Adipose tissue (tissue), 3 donors: ENCODE measurements around the gene AGK. TPM values are rescaled to one million over a fixed set of nuclear protein-coding genes. Genes with fewer than 3 reads are reported as not detected.
"Not testable (repeated sequence)": the region's sequence is repeated elsewhere in the genome, so short reads cannot be mapped to it uniquely, and the experiment has no call there.

Experiments
- H3K27ac ChIP-seq: one replicate; pipeline ENCODE4 v1.5.1; 2013; ENCODE audit warnings: low read depth, low read length
- WGBS, 3 donors: extraction: QIAGEN DNeasy Blood & Tissue Kit; methylation state at CpG; one replicate each; pipeline ENCODE4 v1.1.7; 2013; 5-methylcytosine and 5-hydroxymethylcytosine counted together
- polyA plus RNA-seq, 3 donors: library from polyadenylated mRNA; stranded (reverse); fragments of 200-250 nt; gene quantifications; one replicate each; pipeline ENCODE4 v1.2.3, GENCODE V29; 2013
- donor health status: healthy with polysubstance abuse.
- donor health status: Bipolar disorder and iron deficiency.
- donor health status: healthy.

Gene AGK
- polyA plus RNA-seq, 3 donors = 6.1 to 12.7 (median 11.4) TPM

GRCh38 chr7:141624763-141625162 is 73.6 kb downstream of the AGK start:
- WGBS, 3 donors = 92 to 97% (median 94%) methylated on average over 1 of the region's 1 CpG
- H3K27ac ChIP-seq = no peak overlapping the region

- H3K27ac ChIP-seq = no peak overlapping the region
- WGBS, 3 donors = 93 to 94% (median 93%) methylated on average over 4 of the region's 4 CpGs
Measured at GRCh38 chr7:141630621-141631020, 79.4 kb downstream of the AGK start.

GRCh38 chr7:141631525-141631924 is 80.3 kb downstream of the AGK start:
- WGBS, 3 donors = 94 to 97% (median 96%) methylated on average over 2 of the region's 2 CpGs
- no peak overlapping the region for H3K27ac ChIP-seq

GRCh38 chr7:141634065-141634464 is 82.9 kb downstream of the AGK start:
- no peak overlapping the region for H3K27ac ChIP-seq
- 97 to 99% (median 98%) methylated on average over 5 of the region's 5 CpGs for WGBS, 3 donors

GRCh38 chr7:141636053-141636452 is 84.8 kb downstream of the AGK start:
- 88 to 94% (median 92%) methylated on average over 3 of the region's 3 CpGs for WGBS, 3 donors
- no peak overlapping the region for H3K27ac ChIP-seq

GRCh38 chr7:141640239-141640840 is 89.1 kb downstream of the AGK start:
- 84 to 88% (median 87%) methylated on average over 2 of the region's 2 CpGs for WGBS, 3 donors
- H3K27ac ChIP-seq = no peak overlapping the region

GRCh38 chr7:141641876-141642275 is 90.7 kb downstream of the AGK start:
- H3K27ac ChIP-seq = no peak overlapping the region
- WGBS, 3 donors = 78 to 93% (median 92%) methylated on average over 3 of the region's 3 CpGs

GRCh38 chr7:141645188-141645587 is 94.0 kb downstream of the AGK start:
- no peak overlapping the region for H3K27ac ChIP-seq

- no peak overlapping the region for H3K27ac ChIP-seq
- 84 to 87% (median 86%) methylated on average over 6 of the region's 6 CpGs for WGBS, 3 donors
Measured at GRCh38 chr7:141646826-141647480, 95.7 kb downstream of the AGK start.

- 97 to 99% (median 98%) methylated on average over 21 of the region's 21 CpGs for WGBS, 3 donors
Measured at GRCh38 chr7:141647701-141648100, 96.5 kb downstream of the AGK start.

GRCh38 chr7:141648276-141649114 is 97.3 kb downstream of the AGK start:
- H3K27ac ChIP-seq = no peak overlapping the region
- 71 to 83% (median 82%) methylated on average over 6 of the region's 6 CpGs for WGBS, 3 donors

More at GRCh38 chr7:141647701-141648100, 96.5 kb downstream of the AGK start:
- not testable (repeated sequence) for H3K27ac ChIP-seq

- WGBS, 3 donors = 83 to 89% (median 86%) methylated on average over 8 of the region's 8 CpGs
- no peak overlapping the region for H3K27ac ChIP-seq
Measured at GRCh38 chr7:141649137-141649864, 98.1 kb downstream of the AGK start.

GRCh38 chr7:141649865-141650634 is 98.8 kb downstream of the AGK start:
- WGBS, 3 donors = 25 to 40% (median 26%) methylated on average over 6 of the region's 6 CpGs
- no peak overlapping the region for H3K27ac ChIP-seq

- no peak overlapping the region for H3K27ac ChIP-seq
- WGBS, 3 donors = 90 to 94% (median 92%) methylated on average over 9 of the region's 9 CpGs
Measured at GRCh38 chr7:141651417-141651816, 100.2 kb downstream of the AGK start.

- no peak overlapping the region for H3K27ac ChIP-seq
- WGBS, 3 donors = 64 to 78% (median 72%) methylated on average over 3 of the region's 3 CpGs
Measured at GRCh38 chr7:141652691-141653090, 101.5 kb downstream of the AGK start.

GRCh38 chr7:141654551-141654950 is 103.3 kb downstream of the AGK start:
- no peak overlapping the region for H3K27ac ChIP-seq
- 35 to 39% (median 37%) methylated on average over 3 of the region's 3 CpGs for WGBS, 3 donors

GRCh38 chr7:141659501-141659900 is 108.3 kb downstream of the AGK start:
- H3K27ac ChIP-seq = no peak overlapping the region
- 78 to 89% (median 87%) methylated on average over 6 of the region's 6 CpGs for WGBS, 3 donors

GRCh38 chr7:141660259-141660658 is 109.0 kb downstream of the AGK start:
- WGBS, 3 donors = 53 to 86% (median 55%) methylated on average over 4 of the region's 4 CpGs
- no peak overlapping the region for H3K27ac ChIP-seq
